GM15510 (cell line): ENCODE measurements around the gene TPT1.

Source experiments
- POLR2A ChIP-seq: IDR thresholded peaks from 3 replicates; pipeline ENCODE4 v1.6.1; 2011; ENCODE audit warnings: borderline replicate concordance; ENCODE audit not compliant: insufficient read length; ENCODE audit errors: extremely low read depth

The TPT1 gene

DNA sequence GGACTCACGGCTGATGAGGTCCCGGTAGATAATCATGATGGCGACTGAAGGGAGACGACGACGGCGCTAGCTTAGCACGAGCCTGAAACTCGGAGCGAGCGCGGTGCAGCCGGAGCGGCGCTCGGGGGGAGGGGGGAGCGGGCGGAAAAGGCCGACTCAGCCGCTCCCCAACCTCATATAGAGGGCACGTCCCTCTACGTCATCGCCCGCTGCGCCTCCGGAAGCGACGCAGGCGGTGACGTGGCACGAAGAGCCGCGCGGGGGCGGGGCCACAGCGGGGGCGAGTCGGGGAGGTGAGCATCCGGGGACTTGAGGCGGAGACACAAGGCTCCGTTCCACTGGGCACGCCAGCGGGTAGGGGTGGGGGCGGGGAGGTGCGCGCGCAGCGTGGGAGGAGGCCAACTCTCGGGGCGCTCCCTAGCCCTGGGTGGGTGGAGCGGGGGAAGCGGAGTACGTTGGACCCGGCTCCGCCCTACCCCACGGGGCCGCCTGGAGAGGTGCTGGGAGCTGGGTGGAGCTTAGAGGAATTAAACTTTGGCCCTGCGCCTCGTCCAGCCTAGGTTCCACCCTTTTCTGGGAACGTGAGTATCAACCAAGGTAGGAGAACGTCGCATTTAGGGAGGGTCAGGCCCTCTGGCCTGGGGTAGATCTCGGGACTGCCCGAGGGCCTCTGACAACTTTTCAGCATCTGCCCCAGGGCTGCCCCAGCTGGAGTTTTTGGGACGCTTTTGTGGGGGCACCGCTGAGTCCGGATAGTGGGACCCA, at the start of gene TPT1:
TSS of gene TPT1 (minus strand) at position 150 of the 765 bp plus-strand sequence. CDS start at position 36, 114 bp downstream.
- peak; percentile 97 for TF ChIP-seq POLR2A

DNA sequence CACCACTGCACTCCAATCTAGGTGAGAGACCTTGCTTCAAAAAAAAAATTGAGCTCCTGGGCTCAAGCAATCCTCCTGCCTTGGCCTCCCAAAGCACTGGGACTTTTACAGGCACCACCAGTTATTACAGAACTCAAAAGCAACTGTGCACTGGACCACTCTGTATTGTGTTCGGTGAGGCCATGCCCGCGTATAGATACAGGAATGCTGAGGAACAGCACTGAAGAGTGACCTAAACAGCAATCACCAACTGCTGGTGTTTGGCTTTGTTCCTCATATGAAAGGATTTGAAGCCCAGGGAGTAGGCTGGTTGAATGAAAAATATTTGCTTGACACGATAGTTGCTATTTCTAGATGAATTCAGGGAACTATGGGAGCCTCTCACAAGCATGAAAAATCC, 47.7 kb upstream of the TPT1 start:
- no peak for TF ChIP-seq POLR2A

DNA sequence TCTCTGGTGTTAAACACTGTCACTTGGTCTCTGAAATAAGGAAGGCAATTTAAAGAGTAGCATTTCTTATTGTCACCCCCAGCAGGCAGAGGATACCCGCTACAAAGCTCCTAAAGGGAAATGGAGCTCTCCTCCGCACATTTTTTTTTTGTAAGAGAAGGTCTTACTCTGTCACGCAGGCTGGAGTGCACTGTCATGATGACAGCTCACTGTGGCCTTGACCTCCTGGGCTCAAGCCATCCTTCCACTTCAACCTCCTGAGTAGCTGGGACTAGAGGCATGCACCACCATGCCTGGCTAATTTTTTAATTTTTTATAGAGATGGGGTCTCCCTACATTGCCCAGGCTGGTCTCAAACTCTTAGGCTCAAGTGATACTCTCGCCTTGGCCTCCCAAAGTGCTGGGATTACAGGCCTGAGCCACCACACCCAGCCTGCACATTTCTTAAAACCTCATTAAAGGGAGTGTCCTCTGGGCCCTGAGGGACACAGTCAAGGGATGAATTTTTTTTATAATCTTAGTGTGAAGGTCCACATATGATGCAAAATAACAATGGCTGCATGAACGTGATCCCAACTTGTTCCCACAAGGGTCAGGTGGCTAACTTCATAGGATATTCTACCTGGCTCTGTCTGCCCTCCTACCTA, 45.0 kb upstream of the TPT1 start:
- no peak for TF ChIP-seq POLR2A

DNA sequence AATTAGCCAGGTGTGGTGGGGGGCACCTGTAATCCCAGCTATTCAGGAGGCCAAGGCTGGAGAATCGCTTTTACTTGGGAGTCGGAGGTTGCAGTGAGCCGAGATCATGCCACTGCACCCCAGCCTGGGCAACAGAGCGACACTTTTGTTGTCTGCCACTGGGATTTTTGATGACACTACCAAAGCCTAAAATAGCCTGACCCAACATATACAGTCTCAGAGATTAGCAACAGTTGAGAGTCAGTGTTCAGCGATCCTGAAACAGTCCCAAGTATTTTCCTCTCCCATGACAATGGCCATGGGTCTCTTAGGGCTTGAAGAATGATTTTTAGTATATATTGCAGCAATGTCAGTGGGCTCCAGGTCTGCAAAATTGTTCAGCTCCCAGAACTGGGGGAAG, 44.3 kb upstream of the TPT1 start:
- TF ChIP-seq POLR2A = no peak

DNA sequence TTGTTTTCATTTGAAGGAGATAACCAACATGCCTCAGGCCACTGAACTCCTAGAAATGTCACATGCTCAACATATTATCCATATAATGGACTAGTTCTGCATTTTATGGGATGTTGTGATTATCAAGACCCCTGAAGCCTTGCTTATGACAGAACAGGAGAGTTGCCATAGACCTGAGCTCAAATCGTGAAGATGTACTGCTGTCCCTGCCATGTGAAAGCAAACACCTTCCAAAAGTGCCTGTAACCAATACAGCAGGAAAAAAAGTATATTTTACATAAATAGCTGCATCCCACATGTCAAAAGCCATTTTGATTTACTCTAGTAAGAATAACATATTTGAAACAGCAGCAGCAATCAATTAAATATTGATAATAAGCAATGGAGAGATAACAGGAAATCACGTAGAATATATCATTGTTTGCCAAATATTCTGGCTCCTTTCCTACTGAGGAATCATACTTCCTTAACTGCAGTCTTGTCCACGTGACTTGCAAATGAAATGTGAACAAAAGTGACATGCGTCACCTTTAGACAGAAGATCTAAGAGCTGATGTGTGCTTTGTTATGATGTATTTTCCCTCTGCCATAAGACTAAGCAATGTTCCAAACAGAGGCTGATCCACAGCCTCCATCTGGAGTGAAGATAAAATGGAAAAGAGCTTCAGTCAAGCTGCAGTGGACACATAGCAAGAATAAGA, 43.6 kb upstream of the TPT1 start:
- TF ChIP-seq POLR2A = no peak

DNA sequence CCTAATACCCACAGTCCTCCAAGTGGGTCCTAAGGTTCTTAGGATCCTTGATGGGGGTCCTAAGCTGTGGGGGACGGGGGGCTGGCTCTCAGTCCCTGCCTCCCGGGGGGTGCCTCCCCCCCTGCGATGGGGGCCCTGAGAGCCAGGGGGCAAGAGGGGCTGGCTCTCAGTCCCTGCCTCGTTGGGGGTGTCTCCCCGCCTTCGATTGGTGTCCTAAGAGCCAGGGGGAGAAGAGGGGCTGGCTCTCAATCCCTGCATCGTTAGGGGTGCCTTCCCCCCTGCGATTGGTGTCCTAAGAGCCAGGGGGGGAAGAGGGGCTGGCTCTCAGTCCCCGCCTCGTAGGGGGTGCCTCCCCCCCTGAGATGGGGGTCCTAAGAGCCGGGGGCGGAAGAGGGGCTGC, 40.2 kb upstream of the TPT1 start:
- TF ChIP-seq POLR2A = no peak

DNA sequence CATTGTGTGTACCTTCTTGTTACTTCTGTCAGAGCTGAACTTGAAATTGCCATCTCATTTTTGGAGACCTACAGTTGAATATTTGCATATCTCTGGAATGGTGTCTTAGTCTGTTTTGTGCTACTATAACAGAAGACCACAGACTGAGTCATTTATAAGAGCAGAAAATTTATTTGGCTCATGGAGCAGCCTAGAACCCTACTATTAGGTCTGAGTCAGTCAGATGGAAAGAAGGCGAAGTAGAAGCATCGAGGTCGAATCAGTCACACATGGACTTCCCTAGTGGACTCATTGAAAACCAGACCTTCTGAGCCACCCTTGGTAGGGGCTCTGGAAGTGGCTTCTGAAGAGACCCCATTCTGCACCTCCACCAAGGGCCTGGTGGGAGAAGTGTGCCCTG, 33.9 kb upstream of the TPT1 start:
- no peak for TF ChIP-seq POLR2A

DNA sequence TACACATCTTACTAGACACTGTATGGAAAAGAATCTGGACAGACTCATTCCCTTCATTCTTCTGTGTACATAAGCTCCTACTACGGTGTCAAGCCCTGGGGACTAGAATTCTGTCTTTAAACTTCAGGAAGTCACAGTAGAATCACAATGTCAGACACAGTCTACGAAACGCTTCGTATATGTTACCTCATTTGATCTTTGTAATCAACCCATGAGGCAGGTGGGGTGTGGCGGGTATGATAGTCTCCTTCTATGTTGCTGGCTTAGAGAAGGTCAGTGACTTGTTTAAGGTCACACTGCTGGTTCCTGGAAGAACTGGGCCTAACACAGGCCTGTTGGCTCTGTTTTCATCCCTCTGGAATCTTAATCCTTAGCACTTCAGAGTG, 32.2 kb upstream of the TPT1 start:
- no peak for TF ChIP-seq POLR2A

DNA sequence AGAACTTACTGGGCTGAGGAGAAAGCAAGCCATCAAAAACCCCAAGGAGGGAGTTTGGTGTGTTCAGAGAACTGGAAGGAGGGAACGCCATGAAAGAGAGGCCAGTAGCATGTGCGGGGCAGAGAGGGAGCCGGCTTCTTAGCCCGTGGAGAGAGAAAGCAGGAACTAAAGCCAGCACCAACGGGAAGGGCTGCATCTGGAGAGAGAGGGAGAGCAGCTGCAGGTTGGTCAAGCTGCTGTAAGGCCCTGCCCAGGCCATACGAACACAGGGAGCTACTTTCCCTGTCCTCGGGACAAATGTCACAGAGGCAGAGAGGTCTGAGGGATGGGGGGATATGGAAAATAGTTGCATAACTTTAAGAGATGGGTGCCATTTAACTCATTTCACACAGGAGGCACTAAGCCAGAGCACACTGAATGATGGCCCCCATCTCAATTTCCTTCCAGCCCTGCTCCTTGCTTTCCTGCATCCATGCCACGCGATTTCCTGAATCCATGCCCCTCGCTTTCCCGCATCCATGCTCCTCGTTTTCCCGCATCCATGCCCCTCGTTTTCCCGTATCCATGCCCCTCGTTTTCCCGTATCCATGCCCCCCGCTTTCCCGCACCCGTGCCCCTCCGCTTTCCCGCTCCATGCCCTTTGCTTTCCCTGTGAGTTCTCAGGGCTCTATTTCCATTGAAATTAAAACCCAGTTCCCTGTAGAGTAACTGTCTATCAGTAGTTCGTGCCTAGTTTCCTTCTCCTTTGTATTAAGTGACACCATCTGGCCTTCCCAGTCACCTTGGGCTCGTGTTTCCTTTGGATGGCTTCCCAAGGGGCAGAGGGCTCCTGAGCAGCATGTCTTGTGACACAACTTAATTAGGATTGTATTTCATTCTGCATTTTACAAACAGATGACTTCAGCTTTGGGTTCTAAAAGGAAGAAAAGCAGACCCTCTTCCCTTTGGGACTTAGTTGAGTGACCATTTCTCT, 31.5 kb upstream of the TPT1 start:
- no peak for TF ChIP-seq POLR2A

DNA sequence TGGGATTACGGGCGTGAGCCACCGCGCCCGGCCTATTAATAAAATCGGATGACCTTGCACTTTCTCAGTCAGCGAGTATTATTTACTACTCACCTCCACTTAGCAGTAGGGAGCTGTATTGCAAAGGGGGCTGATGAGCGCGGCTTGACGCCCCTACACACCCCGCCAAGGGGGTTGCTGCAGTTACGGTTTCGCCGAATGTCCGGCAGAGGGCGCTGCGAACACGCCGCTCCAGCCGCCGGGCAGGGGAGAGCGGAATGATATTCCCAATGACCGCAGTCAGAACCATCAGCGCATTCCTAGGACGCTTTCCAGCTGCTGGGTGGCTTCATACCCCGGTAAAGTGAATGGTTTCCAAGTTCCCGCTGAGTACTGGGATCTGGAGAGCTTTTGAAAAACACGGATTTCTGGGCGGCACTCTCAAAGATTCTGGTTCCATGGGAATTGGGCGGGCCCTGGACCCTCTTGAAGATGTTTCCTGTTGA, 30.0 kb upstream of the TPT1 start:
- no peak for TF ChIP-seq POLR2A

DNA sequence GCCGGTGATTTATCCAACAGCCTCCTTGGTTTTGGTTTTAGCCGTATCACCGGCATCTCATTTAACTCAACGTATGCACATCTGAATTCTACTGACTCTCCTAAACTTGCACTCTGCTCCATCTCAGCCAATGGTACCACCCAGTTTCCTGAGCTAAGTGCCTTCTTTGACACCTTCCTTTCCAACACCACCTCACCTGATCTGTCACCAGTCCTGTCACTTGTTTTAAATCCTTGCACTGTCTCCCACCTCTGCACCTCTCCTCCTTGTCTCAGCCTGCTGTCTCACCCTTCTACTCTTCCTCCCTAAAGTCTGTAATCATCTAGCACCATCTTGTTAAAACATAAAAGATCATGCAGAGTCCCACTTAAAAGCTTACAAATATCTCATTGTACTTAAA, 28.1 kb upstream of the TPT1 start:
- no peak for TF ChIP-seq POLR2A

DNA sequence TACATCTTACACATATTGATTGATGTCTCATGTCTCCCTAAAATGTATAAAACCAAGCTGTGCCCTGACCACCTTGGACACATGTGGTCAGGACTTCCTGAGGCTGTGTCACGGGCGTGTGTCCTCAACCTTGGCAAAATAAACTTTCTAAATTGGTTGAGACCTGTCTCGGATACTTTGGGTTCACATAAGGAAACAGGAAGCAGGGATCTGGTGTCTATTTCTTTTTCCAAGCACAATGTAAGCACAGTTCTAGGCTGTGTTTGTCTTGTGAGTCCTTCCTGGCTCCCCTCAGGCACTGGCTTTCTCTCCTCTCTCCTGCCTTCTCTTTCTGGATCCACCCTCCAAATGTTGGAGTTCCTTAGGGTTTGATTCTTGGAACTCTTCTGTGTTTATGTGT, 27.6 kb upstream of the TPT1 start:
- no peak for TF ChIP-seq POLR2A

DNA sequence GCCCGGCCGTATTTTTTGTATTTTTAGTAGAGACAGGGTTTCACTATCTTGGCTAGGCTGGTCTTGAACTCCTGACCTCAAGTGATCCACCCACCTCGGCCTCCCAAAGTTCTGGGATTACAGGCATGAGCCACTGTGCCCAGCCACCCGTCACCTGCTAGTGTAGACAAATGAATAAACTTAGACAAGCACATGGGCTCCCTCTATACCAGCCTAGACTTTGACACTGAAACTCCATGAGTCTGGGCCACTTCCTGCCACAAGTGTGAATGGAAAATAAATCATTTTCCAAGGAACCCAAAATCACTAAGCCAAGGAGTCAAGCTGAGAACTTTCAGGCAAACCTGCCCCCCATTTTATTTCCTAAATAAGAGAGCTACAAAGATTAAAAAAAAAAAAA, 27.0 kb upstream of the TPT1 start:
- no peak for TF ChIP-seq POLR2A

DNA sequence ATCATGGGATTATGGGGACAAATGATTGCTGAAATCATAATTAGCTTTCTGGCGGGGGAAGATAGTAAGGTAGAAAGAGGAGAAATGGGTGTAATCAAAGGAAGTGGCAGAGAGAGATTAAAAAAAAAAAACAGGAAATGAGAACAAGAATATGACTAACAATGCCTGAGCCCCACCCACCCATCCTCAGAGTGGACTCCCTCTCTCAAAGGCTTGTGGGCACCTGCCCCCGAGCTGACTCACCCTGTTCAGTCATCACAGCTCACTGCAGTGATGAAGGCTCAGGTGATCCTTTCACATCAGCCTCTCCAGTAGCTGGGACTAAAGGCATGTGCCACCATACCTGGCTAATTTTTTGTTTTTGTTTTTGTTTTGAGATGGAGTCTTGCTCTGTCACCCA, 26.4 kb upstream of the TPT1 start:
- TF ChIP-seq POLR2A = no peak
